Measurements from ENCODE around the gene RANGRF.
A peak's percentile ranks its signal among the peaks of the same experiment; 100 is the strongest.

DNA sequence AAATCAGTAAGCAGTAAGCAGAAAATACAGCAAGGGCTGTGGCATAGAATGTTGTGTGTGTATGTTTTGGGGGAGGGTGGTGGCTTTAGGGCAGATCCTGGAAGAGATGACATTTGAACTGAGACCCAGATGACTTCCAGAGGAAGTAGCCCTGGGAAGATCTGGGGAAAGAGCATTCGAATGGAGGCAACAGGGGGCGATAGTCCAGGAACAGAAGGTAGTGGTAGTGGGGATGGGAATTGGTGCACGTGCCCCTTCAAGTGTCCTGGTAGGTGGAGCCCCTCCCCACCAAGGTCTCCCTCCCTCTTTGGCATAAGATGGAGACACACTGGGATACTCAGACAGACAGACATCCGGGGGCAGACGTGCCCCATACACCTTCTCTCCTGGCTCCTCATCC lies 35.7 kb downstream of the RANGRF start:
- TF ChIP-seq, protein P1, sequence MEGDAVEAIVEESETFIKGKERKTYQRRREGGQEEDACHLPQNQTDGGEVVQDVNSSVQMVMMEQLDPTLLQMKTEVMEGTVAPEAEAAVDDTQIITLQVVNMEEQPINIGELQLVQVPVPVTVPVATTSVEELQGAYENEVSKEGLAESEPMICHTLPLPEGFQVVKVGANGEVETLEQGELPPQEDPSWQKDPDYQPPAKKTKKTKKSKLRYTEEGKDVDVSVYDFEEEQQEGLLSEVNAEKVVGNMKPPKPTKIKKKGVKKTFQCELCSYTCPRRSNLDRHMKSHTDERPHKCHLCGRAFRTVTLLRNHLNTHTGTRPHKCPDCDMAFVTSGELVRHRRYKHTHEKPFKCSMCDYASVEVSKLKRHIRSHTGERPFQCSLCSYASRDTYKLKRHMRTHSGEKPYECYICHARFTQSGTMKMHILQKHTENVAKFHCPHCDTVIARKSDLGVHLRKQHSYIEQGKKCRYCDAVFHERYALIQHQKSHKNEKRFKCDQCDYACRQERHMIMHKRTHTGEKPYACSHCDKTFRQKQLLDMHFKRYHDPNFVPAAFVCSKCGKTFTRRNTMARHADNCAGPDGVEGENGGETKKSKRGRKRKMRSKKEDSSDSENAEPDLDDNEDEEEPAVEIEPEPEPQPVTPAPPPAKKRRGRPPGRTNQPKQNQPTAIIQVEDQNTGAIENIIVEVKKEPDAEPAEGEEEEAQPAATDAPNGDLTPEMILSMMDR (IDR thresholded peaks at IDR 0.05; ENCODE audit: borderline replicate concordance, extremely low read depth, low read length, poor library complexity, severe bottlenecking), result peak; percentile 14
- no peak for TF ChIP-seq EZH2 (IDR thresholded peaks at IDR 0.05; ENCODE audit: borderline replicate concordance, low read depth, low read length, severe bottlenecking)
